Middle frontal gyrus (tissue), 1 donor: ENCODE data around the gene SLC12A4.
"Not testable (repeated sequence)": the region's sequence is repeated elsewhere in the genome, so short reads cannot be mapped to it uniquely, and the experiment has no call there.

ENCODE experiments used
- DNase-seq: peaks from one replicate; pipeline ENCODE4 v3.0.0-alpha.2; 2015; ENCODE audit warnings: low spot score; ENCODE audit errors: extremely low spot score

Gene SLC12A4

DNA sequence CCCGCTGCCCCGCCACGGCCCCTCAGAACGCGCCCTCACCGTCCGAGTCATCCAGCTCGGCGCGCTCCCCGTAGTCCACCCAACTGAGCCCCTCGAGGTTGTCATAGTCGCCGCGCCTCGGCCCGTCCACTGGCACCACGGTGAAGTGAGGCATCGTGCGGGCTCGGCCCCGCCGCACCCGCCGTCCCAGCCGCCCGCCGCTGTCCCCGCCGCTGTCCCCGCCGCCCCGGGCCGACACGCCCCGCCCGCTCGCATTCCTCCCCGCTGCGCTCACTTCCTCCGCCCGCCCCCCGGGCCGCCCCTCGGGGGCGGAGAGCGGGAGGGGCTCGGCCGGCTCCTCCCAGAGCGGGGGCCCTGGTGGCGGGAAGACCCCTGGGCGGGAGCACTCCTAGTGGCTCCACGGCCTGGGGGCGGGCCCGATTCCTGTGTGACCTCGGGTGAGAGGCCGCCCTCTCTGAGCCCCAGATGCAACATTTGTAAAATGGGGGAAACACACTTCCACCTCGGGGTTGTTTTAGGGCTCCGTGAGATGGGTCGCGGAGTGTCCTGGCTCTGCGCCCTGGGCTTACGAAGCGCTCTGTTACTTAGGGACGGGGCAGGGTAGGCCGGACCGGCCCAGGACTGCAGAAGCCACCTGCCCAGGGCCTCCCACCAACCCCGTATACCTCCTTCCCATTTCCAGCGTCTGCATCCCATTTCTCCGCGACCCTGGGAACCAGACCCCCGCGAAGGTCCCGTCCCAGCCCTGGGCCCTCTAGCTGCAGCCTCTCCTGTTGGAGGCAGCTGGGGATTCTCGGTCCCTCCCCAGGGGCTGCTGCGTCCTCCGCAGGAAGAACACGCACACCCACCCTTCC, at the start of gene SLC12A4:
TSS of gene SLC12A4 (minus strand) at position 238 of the 854 bp plus-strand sequence. CDS start at position 154, 84 bp downstream.
- DNase-seq: peak; percentile 5

- no peak for DNase-seq
Observed at GRCh38 chr16:68015681-68016080, 47.2 kb upstream of the SLC12A4 start, which contains the start of gene DPEP2NB. TSS of gene DPEP2NB (minus strand) at chr16:68015911. CDS start at chr16:68015770, 141 bp downstream.

DNA sequence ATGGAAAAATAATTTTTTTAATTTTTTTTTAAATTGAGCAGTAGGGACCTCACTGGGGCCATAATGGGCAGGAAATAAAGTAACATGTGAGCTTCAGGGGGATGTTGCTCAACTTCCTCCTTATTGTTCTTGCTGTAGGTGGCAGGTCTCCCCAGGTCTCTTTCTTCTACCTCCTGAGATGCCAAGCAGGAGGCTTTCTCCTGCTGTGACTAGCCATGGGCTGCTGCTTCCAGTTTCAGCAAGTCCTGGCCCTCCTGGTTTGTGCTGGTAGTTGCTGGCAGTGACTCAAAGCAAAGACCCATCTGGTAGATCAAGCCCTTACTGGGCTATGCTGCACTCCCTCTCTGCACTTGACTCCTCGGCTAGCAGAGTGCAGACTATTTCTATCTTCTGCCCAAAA, 45.0 kb upstream of the SLC12A4 start:
- no peak for DNase-seq

- DNase-seq: not testable (repeated sequence)
Observed at GRCh38 chr16:68009872-68010271, 41.4 kb upstream of the SLC12A4 start.

DNA sequence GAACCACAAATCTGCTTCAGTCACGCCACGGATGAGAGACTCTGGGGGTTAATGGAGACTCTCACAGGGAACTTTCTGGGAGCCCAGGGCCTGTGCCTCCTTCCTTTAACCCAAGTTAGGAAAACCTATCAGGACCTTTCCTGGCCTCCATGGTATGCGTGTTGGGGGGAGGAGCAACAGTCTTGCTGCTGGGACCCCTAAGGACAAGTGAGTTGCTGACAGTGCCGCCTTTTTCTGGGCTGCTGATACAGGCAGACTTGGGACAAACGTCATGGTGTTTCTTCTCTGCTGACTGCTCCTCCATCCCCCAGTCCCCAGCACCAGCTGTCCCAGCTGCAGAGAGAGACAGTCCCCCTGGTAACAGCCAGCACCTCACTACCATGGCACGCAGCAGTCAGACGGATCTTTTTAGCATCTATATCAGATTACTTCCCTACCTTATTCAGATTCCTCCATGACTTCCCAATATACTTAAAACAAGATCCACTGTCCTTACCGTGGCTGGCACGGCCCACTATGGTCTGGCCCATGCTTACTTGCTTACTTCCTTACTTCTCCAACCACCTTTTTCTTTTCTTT, 40.8 kb upstream of the SLC12A4 start:
- DNase-seq: no peak

GRCh38 chr16:68005786-68006286, 37.4 kb upstream of the SLC12A4 start:
- no peak for DNase-seq

GRCh38 chr16:68005211-68005610, 36.8 kb upstream of the SLC12A4 start:
- DNase-seq: no peak

DNA sequence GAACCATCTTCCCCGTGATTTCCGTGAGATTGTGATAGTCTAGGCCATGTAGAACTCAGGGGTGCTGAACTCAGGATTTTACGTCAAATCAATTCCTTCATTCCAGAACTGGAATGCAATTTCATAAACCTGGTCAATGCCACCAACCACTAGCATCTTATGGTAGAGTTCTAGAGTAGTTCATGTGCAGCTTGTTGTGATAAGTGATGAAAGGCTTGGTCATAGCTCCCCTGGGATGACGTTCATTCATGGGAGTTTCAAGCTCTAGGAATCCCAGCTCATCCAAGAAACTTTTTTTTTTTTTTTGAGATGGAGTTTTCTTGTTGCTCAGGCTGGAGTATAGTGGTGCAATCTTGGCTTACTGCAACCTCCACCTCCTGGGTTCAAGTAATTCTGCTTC, 34.6 kb upstream of the SLC12A4 start:
- no peak for DNase-seq

DNA sequence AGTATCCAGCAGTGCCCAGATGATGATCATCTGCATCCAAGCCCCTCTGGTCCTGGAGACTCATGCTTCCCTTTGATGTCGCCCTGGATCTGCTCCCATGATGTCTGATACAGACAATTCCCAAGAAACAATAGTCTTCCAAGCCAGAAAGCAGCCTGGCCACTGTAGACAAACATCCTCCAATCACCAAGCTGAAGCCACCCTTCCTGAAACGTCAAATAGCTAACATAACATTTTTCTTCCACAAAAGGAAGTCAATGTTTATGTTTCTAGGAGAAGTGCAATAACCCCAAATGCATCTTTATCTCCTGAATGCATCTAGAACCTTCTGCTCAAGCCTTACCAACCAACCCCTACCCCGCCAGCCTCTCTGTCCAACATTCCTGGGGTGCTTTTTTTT, 32.0 kb upstream of the SLC12A4 start:
- no peak for DNase-seq

- no peak for DNase-seq
Observed at GRCh38 chr16:67999985-68000384, 31.5 kb upstream of the SLC12A4 start.

- DNase-seq: not testable (repeated sequence)
Observed at GRCh38 chr16:67998779-67999688, 30.6 kb upstream of the SLC12A4 start, which contains the start of gene DPEP2. TSS of gene DPEP2 (minus strand) at chr16:67999484. CDS start at chr16:67993212, 6,272 bp downstream.

DNA sequence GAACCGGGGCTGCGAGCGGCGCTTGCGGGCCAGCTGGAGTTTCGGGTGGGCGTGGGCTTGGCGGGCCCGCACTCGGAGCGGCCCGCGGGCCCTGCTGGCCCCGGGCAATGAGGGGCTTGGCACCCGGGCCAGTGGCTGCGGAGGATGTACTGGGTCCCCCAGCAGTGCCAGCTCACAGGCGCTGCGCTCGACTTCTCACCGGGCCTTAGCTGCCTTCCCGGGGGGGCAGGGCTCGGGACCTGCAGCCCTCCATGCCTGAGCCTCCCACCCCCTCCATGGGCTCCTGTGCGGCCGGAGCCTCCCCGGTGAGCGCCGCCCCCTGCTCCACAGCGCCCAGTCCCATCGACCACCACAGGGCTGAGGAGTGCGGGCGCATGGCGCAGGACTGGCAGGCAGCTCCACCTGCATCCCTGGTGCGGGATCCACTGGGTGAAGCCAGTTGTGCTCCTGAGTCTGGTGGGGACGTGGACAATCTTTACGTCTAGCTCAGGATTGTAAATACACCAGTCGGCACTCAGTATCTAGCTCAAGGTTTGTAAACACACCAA, 29.9 kb upstream of the SLC12A4 start:
- not testable (repeated sequence) for DNase-seq

GRCh38 chr16:67996666-67997065, 28.2 kb upstream of the SLC12A4 start:
- no peak for DNase-seq

DNA sequence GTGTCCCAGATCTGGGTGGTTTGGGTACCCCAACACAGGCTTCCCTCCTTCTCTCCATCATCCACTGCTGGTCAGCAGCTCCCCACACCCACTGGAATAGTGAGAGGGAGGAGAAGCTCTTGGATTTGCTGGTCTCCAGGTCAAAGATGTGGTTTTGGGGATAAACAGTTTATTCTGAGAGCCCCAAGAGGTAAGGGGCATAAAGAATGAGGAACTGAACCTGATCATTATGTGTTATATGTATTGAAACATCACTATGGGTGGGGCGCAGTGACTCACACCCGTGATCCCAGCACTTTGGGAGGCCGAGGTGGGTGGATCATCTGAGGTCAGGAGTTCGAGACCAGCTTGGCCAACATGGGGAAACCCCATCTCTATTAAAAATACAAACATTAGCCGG, 27.0 kb upstream of the SLC12A4 start:
- DNase-seq: no peak

DNA sequence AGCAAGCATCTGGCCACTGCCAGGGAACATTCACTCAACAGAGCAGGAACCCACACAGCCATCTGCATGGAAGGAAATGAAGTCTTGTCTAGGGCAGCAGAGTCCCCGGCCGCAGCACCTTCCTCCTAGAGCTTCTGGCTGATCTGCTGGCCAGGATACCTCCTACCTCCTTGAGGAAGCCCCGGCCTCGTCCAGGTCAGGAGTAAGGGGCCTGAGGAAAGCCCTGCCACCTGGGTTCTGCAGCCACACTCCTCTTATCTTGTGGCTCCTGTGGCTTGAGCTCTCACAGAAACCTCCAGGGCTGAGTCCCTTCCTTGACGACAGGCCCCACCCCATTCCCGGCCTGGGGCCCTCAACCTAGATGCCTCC, 25.6 kb upstream of the SLC12A4 start:
- not testable (repeated sequence) for DNase-seq

GRCh38 chr16:67993207-67994039, 25.0 kb upstream of the SLC12A4 start:
- no peak for DNase-seq

DNA sequence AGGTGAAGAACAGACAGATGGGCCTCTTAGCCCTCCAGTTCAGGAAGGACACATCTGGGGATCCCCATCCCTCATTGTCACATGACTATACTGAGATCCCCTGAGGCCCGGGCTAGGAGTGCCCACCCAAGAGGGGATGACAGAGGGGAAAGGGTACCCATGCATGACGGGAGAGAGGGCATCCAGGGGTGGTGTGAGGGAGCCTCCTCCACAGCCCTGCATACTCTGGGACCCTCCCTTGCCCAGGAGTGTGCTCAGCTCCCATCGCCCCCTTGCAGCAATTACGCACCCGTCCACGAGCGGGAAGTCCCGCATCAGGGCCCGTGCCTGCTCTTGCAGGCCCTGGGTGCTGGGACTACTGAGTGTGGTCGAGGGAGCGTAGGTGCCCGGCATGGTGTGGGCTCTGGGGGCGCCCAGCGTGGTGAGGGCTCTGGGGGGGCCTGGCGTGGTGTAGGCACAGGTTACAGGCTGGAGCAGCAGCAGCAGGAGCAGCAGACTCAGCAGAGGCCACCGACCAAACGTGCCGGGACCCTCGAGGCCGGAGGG, 24.3 kb upstream of the SLC12A4 start:
- DNase-seq: no peak

DNA sequence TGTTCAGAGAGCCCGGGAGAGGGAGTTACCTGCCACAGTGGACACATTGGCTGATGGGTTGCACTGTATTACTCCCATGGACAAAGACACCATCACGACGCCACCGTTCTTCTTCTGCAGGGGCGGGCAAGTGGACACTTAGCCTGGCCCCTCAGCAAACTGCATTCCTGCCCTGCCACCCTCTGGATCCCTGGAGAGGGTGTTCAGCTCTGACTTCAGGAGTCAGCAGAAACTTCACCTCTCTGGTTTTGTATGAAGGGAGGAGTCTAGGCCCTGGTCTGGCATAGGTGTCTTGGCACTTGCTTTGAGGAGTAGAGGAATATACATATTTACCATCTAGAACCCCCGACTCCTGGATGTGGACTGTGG, 21.6 kb upstream of the SLC12A4 start:
- no peak for DNase-seq

- DNase-seq: no peak
Observed at GRCh38 chr16:67989322-67990017, 21.0 kb upstream of the SLC12A4 start.
